Measurements from ENCODE around the gene BGLAP. TPM values are rescaled to one million over a fixed set of nuclear protein-coding genes. Genes with fewer than 3 reads are reported as not detected.

BGLAP gene
- total RNA-seq, 1 experiment from 2014 or later: 0.50 TPM

DNA sequence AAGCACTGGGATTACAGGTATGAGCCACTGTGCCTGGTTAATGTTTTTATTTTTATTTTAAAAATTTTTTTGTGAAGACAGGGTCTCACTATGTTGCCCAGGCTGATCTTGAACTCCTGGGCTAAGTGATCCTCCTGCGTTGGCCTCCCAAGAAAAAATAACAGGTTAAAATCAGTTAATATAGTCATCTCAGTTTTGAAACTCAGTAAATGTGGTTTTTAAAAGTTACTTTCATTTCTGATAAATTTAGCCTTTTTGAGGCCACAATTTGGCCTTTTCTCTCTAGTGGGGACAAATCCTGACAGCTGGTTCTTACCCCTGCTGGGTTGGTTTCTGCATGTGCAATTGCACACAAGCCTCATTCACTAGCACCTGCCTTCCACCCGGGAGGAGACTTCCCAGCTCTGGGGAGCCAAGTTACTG lies 15.9 kb upstream of the BGLAP start:
- DNase-seq (ENCODE audit: extremely low read depth, low read depth): no peak

DNA sequence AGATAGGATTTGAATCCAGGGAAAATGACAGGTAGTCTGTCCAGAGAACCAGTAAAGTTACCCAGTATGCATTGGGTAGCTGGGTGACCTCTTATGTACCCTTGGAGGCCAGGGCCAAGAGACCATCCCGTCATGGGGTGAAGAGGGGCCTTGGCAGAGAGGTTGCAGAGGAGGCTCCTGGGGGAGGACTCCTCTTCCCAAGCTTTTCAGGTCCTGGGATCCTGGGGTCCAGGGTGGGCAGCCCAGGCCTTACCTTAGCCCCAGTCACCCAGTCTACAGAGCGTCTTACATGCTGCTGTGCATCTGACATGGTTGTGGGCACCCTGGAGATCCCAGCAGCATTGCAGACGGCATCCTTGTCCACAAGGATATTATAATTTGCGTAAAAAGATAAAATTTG lies 15.2 kb upstream of the BGLAP start:
- no peak for DNase-seq (ENCODE audit: extremely low read depth, low read depth)

DNA sequence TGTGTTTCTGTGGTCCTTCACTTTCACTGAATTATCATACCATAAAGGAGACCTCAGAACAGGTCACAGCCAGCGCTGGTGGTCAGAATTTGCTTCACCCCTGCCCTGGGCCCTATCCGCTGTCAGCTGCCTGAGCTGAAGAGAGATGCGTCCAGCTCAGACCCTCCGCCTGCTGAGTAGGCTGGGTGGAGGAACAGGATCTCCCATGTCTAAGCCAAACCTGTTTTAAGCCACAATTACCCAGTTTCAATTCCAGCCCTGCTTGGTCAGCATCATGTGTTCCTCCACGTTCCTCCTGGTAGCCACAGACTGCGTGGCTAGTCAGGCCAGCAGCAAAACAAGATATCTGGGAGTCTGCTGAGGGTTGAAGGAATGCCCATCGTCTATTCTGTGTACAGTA lies 13.5 kb upstream of the BGLAP start:
- DNase-seq (ENCODE audit: extremely low read depth, low read depth): no peak

DNA sequence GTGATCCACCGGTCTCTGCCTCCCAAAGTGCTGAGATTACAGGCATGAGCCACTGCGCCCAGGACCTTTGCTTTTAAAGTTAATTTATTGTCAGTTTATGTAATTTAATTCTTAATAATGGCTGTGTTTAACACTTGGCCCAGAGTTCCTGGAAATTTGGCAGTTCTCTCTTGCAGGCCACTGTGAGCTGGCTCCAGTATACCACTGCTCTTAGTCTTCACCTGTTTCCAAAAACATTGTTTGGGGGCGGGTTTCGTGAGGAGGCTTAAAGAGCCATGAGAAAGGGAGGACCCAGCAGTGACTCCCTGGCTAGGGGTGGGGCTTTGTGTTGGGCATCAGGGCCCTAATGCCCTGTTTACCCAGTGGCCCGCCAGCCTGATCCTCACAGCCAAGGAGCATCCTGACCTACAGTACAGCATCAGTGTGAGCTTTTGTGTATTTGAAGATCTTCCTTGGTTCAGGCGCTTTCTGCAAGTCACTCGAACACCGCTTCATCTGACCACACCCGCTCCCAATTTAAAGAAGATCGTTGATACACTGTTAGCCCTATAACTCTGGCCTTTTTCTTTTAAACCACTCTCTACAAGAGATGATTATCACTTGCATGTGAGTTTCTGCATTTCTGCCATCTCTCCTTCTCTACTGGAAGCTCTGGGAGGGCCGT lies 12.0 kb upstream of the BGLAP start:
- DNase-seq (ENCODE audit: extremely low read depth, low read depth): no peak

DNA sequence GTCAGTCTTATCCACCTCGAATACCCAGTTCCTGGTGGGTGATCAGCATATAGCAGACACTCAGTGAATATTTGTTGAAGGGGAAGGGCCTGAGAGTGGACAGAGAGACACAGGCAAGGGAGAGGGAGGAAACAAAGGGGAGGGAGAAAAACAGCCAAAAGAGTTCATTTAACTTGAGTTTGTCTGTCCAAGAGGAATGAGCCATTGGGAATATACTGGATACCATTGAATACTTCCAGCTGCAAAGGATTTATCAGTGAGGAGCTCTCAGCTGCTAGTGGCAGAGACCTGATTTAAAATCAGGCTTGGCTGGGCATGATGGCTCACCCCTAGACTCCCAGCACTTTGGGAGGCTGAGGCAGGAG lies 11.5 kb upstream of the BGLAP start:
- DNase-seq (ENCODE audit: extremely low read depth, low read depth): no peak

DNA sequence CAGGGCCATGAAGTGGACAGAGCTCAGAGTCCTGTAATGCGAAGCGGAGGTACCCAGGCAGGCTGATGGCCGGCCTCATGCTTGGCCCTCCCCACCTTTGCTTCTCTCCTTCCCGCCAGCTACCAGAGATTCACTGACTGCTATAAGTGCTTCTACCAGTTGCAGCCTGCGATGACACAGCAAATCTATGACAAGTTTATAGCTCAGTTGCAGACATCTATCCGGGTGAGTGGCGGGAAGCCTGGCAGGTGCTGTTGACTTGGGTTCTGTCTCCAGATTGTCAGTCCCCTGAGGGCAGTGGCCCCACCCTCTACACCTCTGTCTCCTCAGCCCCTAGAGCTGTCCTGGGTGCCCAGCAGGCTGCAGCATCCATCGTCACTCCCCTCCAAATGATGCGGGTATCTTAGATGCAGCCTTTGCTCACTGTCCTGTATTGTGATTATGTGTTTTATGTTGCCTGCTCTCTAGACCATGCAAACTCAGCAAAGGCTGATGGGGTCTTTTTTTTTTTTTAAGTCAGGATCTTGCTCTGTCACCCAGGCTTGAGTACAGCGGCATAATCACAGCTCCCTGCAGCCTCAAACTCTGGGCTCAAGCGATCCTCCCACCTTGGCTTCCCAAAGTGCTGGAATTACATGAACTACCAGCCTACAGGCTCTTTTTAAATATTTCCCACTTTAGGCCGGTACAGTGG lies 9.6 kb upstream of the BGLAP start:
- DNase-seq (ENCODE audit: extremely low read depth, low read depth): no peak

DNA sequence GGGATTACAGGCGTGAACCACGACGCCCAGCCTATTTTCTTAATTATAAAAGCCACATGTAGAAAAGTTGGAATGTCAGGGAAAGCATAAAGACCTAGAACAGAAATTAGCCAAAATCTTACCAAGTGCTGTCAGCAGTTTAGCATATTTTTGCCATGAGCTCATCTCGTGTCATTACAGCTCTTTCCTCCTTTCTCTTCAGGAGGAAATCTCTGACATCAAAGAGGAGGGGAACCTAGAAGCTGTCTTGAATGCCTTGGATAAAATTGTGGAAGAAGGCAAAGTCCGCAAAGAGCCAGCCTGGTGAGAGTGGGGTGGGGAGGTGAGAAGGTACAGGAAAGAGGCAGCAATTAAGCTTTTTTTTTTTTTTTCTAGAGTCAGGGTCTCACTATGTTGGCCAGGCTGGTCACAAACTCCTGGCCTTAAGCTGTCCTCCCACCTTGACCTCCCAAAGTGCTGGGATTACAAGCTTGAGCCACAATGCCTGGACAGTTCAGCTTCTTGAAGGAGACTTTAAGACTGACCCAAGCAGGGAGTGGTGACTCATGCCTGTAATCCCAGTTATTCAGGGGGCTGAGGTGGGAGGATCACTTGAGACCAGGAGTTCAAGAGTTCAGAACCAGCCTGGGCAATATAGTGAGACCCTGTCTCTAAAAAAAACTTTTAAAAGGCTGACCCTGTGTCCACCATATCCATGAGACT lies 8.4 kb upstream of the BGLAP start:
- DNase-seq (ENCODE audit: extremely low read depth, low read depth): no peak

DNA sequence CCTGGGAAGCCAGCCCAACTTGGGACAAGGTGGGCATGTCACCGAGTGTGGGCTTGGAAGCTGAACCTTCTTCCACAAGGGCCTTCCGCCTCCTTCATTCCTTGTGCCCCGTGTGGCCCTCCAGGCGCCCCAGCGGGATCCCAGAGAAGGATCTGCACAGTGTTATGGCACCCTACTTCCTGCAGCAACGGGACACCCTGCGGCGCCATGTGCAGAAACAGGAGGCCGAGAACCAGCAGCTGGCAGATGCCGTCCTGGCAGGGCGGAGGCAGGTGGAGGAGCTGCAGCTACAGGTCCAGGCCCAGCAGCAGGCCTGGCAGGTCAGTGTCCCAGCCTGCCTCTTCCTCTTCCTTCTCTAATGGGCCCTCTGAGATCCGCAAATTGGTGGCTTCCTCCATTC lies 5.8 kb upstream of the BGLAP start:
- no peak for DNase-seq (ENCODE audit: extremely low read depth, low read depth)

DNA sequence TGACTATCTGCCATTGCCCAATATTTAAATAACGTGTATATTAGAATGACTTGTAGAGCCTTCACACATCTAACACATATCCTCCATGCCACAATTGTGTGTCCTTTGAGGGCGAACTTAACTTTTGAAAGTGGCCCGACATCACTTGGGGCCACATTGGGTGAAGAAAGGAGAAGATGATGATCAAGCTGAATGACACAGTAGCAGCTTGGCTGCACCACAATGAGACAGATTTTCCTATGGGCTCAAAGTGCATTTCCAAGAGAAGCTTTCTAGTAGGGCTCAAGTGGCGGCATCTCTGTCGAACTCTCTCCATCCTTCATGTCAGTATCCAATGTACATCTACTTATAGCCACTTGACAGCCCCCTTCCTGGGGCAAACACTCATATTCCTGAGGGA lies 3.7 kb upstream of the BGLAP start:
- DNase-seq (ENCODE audit: extremely low read depth, low read depth): no peak

DNA sequence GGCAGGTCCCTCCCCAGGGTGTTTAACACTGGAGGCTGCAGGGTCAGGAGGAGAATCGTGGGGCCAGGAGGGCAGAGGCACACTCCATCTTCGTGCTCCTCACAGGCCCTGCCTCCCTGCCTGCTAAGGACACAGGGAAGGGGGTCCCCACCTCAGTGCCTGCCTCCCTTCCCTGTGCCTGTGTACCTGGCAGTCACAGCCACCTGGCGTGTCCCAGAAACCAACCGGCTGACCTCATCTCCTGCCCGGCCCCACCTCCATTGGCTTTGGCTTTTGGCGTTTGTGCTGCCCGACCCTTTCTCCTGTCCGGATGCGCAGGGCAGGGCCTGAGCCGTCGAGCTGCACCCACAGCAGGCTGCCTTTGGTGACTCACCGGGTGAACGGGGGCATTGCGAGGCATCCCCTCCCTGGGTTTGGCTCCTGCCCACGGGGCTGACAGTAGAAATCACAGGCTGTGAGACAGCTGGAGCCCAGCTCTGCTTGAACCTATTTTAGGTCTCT lies 623 bp upstream of the BGLAP start:
- no peak for DNase-seq (ENCODE audit: extremely low read depth, low read depth)

DNA sequence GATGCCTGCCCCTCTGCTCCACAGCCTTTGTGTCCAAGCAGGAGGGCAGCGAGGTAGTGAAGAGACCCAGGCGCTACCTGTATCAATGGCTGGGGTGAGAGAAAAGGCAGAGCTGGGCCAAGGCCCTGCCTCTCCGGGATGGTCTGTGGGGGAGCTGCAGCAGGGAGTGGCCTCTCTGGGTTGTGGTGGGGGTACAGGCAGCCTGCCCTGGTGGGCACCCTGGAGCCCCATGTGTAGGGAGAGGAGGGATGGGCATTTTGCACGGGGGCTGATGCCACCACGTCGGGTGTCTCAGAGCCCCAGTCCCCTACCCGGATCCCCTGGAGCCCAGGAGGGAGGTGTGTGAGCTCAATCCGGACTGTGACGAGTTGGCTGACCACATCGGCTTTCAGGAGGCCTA lies 754 bp downstream of the BGLAP start:
- no peak for DNase-seq (ENCODE audit: extremely low read depth, low read depth)

DNA sequence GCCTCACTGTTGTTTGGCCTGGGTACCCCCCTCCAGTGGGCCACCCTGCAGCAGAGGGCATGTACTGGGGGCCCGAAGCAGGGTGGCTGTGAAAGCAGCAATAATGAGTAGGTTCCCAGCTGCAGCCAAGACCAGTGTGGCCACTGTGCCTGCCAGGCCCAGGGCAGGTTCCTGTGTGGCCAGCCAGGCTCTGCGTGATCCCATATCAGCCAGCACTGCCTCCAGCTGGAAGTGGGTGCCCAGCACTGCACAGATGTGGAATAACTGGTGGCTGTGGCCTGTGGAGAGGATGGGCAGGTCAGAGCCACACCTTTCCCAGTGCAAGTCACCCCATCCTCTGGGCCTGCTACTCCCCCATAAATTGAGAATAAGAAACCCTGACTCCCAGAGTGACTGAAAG lies 2.1 kb downstream of the BGLAP start:
- no peak for DNase-seq (ENCODE audit: extremely low read depth, low read depth)

DNA sequence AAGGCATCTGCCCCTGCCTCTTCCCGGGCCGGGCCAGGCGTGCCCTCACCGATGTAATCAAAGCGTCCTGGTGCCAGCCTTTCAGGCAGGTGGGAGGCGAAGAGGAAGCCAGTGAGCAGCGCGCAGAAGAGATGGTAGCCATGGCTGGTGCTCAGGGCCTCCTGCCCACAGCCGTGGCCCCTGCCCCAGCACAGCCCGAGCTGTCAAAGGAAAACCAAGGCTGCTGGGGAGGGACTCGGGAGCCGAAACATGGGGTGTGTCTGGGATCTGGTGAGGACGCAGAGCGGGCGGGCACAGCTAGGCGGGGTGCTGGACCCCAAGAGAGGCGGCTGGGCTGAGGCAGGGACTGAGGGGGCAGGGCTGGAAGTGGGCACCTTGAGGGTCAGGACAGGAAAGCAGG lies 2.7 kb downstream of the BGLAP start:
- no peak for DNase-seq (ENCODE audit: extremely low read depth, low read depth)

DNA sequence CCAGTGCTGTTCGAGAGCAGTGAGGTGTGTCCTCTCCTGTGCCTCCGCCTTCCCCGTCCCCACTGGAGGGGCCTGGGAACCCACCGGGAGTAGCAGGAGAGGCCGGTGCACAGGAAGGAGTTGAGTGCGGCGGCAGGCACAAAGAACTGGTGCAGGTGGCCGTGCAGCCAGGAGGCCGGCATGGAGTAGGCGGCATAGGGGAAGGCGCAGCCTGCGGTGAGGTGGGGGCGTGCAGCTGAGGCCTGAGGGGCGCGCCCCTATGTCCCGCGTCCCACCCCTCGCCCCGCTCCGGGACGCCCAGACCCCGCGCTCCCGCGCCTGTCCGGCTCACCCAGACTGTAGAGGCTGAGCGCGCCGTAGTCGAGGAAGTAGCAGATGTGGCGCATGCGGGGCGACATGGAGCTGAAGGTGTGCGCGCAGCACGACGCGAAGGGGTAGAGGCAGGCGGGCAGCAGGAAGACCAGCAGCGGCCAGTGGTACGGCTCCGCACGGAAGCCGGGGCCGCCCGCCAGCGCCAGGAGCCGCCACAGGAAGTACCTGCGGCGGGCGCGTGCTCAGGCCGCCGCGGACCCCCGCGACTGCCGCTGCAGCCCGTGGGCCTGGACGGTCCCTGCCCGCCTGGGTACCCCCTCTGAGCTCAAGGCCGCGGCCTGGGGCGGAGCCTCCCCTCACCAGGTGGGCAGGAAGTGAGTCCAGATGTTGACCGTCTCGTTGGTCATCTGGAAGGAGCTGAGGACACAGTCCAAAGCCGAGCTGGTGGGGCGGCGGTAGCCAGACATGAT lies 3.7 kb downstream of the BGLAP start:
- no peak for DNase-seq (ENCODE audit: extremely low read depth, low read depth)

DNA sequence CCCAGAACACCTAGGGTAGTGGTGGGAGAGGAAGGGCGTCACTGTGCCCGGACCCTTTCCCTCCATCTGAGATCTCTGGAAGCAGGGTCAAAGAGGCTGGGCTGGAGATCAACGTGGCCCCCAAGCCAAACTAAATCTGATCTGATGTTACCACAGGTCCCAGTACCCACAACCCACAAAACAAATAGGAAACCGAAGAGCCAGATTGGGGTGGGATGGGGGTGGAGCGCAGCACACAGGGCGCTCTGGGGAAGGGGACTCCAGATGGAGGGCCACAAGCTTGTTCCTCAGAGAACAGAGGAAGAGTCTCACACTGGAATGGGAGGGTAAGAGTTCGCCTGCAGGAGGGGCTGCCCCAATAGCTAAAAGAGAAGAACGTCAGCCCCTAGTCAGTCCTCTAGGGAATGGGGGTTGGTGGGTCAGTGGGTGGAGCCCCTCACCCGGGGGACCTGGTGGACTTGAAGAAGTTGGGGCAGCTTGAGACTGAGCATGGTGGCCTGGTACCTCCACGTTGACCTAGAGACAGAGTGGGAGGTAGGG lies 4.3 kb downstream of the BGLAP start:
- no peak for DNase-seq (ENCODE audit: extremely low read depth, low read depth)

DNA sequence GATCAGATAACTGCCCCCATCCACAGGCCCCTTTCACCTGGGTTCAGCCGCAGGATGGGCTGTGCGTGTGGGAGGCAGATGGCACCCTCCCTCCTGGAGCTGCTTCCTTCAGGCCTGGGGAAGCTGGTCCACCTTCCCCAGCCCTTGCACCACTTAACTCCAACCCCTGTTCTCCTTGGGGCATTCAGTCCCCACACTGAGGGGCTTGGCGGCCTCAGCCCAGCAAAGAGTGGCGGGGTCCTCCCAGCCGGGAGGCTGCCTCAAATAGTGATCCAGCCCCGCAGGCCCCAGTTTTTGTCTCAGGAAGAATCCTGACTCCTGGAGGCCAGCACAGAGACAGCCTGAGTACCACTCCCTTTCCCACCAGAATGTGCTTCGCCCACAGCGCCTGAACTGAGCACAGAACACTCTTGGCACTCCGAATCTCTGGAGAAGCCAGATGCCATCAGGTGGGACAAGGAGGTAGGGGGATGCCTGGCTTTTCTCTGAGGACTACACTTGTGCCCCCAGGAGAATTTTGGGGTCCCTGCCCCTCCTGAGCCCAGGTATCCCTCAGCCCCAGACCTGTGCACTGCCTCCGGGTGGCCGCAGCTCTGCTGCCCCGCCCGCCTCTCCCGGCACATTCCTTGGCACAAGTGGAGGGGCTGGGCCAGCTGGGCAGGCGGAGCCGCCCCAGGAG lies 4.9 kb downstream of the BGLAP start:
- no peak for DNase-seq (ENCODE audit: extremely low read depth, low read depth)

DNA sequence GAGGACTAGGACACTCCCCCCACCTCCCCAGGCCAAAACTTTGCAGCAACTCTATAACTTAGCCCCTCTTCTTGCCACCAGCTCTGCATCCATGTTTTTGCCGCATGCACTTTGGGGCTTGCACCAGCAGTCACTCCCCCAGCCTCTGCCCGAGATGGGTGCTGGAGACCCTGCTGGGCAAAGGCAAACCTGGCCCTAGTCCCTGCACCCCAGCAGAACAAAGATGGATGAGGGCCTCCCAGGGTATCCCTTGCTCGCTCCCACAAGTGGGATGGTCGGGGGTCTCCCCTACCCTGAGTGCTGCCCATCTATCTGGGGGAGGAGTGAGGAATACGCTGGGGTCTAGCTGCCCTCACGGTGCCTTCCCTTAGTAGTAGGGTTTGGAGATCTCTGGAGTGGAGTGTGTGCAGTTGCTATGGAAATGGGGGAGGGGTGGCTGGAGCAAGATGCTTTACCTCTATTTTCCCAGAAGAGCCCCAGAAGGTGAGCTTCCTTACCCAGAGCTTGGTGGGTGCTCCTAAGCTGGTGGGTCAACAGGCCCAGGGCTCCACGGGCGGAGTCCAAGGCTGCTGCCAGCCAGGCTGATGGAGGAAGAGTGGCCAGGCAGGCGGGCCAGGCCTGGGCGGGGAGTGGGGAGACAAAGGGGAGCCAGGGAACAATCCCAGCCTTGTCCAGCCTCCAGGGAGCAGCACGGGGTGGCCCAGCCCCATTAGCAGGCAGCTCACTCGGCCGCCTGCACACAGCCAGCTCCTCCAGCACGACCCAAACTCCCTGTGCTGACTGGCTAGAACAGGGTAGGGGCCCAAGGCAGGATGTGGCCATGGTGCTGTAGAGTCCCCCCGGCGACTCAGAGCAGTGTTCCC lies 5.7 kb downstream of the BGLAP start, which contains the start of gene PAQR6:
Gene PAQR6, minus strand, starts transcription at position 597 of the 863 bp plus-strand sequence. CDS start 1,325 bp downstream, outside the sequence.
- no peak for DNase-seq (ENCODE audit: extremely low read depth, low read depth)

DNA sequence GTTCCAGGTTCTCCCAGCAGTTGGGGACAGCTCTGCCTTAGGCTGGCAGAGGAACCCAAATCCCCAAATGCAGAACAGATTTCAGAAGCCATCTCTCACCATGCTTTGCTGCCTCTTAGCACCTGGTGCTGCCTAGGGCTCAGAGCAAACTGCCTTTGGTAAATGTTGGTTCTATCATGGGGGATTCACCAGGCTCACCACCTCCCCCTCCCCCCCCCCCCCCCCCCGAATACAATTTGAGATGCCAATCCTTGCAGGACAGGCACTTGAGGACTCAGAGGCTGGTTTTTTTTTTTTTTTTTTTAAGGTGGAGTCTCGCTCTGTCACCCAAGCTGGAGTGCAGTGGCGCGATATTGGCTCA lies 6.3 kb downstream of the BGLAP start:
- no peak for DNase-seq (ENCODE audit: extremely low read depth, low read depth)

DNA sequence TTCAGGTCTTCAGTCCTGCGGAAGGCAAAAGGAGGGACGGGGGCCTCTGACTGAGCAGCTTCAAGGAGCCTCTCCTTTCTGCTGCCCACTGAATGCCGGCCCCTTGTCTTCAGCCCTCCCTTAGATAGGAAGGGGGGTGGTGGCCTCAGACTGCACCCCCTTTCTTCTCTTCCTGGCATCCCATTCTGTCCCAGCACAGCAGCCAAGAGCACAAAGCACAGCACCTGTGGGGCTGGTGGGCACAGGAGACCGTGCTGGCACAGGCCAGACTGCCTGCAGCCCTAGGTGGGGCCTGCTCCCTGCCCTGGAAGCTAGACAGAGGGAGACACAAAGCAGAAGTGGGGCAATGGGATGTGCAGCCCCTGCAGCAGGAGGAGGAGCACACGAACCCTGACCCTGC lies 7.6 kb downstream of the BGLAP start:
- no peak for DNase-seq (ENCODE audit: extremely low read depth, low read depth)

Data from NCI-H460 (cell line).